NCI-H510A (cell line): ENCODE measurements around the gene MSRB3.
"Not testable (repeated sequence)": the region's sequence is repeated elsewhere in the genome, so short reads cannot be mapped to it uniquely, and the experiment has no call there.

Source experiments
- DNase-seq: peaks from one replicate; lab custom pipeline; 2025; lab: John Stamatoyannopoulos, UW

Gene MSRB3

GRCh38 chr12:65458718-65459117 lies 180.2 kb downstream of the MSRB3 start:
- no peak for DNase-seq

DNA sequence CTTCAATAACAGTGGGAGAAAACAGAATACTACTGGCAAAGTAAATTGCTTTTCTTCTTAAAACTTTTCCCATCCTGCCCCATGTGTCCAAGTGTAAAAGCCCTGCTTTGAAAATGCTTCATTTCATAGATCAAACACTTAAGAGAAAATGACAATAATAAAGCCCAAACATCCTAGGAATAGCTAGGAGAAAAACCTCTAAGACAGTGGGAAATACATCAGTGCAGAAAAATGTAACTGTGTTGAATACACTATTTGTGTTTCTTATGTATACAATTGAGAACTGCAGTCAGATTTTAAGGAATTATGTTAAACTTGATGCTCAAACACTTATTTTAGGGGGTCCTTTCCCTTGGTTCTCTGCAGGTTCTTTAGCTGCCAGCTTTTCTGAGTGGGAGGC lies 181.1 kb downstream of the MSRB3 start:
- no peak for DNase-seq

DNA sequence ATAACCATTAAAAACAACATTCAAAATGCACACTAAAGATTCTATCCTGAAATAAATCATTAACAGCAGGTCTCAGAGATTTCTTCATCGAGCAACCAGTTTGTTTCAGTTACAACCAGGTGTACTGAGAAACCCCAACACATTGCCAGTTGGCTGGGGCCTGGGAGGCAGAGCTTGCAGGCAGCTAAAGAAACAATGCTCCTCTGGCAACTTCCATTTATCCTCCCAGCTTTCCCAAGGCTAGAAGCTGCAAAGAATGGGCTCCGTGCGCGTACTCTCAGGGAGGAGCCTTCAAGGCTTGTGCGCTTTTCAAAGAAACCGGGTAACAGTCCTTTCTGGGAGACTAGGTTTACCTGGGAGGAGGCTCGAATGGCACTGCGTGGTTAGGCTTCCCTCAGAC lies 181.6 kb downstream of the MSRB3 start:
- DNase-seq = no peak

- no peak for DNase-seq
These were observed 182.5 kb downstream of the MSRB3 start for GRCh38 chr12:65461017-65461416.

DNA sequence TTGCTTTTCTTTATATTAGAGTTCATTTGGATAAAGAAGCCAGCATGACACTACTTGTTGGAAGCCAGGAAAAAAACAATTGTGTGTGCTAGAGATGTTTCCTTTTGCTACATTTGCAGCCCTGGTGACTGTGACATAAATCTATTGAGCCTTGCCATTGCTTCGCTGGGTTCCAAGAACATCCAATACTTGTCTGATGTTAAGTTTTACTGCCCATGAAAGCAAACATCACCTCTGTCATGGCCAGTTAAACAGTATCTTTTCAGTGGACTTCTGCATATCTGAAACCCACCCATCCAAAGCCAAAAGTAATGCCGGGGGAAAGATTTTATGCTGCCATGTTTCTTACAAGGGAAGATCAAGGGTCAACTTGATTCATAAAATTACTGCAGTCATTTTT lies 184.0 kb downstream of the MSRB3 start:
- no peak for DNase-seq

DNA sequence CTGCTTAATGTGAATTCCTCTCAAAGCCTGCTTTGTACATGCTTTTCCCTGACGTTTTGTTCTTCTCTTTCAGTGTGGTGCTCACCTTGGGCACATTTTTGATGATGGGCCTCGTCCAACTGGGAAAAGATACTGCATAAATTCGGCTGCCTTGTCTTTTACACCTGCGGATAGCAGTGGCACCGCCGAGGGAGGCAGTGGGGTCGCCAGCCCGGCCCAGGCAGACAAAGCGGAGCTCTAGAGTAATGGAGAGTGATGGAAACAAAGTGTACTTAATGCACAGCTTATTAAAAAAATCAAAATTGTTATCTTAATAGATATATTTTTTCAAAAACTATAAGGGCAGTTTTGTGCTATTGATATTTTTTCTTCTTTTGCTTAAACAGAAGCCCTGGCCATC lies 184.6 kb downstream of the MSRB3 start:
- no peak for DNase-seq

DNA sequence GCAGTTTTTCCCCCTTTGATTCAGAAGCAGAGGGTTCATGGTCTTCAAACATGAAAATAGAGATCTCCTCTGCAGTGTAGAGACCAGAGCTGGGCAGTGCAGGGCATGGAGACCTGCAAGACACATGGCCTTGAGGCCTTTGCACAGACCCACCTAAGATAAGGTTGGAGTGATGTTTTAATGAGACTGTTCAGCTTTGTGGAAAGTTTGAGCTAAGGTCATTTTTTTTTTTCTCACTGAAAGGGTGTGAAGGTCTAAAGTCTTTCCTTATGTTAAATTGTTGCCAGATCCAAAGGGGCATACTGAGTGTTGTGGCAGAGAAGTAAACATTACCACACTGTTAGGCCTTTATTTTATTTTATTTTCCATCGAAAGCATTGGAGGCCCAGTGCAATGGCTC lies 185.1 kb downstream of the MSRB3 start:
- DNase-seq = no peak

DNA sequence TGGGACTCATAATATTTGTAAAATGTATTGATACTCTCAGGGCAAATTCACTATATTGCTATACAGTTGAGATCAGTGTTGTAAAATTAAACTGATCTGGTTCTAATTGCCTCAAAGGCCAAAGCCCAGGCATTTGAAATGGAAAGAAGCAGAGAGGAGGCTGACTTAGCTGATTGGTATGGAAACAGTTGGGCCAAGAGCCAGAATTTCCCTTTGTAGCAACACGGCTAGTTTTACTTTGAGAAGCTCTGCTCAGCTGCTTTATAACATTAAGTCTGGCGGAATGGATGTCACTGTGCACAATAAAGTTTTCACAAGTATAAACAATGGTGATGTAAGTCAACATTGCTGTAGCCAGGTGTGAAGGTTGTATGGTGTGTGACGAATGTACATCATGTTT lies 186.4 kb downstream of the MSRB3 start:
- no peak for DNase-seq

- DNase-seq = no peak
These were observed 187.5 kb downstream of the MSRB3 start for GRCh38 chr12:65465766-65466547.

GRCh38 chr12:65466911-65467310 lies 188.4 kb downstream of the MSRB3 start:
- DNase-seq = no peak

GRCh38 chr12:65470256-65470655 lies 191.8 kb downstream of the MSRB3 start:
- no peak for DNase-seq

DNA sequence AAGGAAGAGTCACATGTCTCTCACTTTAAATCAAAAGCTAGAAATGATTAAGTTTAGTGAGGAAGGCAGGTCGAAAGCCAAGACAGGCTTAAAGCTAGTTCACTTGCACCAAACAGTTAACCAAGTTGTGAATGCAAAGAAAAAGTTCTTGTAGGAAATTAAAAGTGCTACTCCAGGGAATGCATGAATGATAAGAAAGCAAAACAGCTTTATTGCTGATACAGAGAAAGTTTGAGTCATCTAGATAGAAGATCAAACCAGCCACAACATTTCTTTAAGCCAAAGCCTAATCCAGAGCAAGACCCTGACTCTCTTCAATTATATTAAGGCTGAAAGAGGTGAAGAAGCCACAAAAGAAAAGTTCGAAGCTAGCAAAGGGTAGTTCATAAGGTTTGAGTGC lies 193.6 kb downstream of the MSRB3 start:
- DNase-seq = no peak

DNA sequence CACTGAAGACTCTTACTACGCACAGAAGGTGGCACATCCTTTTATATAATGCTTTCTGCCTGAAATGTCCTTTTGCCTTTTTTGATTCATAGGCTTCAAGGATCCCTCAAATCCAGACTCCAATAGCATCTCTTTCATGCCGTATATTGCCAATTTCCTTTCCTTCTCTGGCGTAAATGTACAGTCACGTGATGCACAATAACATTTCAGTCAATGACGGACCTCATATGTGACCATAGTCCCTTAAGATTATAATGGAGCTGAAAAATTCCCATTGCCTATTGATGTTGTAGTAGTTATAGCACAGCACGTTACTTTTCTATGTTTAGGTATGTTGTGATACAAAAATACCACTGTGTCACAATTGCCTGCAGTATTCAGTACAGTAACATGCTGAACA lies 196.3 kb downstream of the MSRB3 start:
- DNase-seq = no peak

GRCh38 chr12:65477721-65478120 lies 199.2 kb downstream of the MSRB3 start:
- no peak for DNase-seq

GRCh38 chr12:65483891-65484516 lies 205.5 kb downstream of the MSRB3 start:
- not testable (repeated sequence) for DNase-seq

DNA sequence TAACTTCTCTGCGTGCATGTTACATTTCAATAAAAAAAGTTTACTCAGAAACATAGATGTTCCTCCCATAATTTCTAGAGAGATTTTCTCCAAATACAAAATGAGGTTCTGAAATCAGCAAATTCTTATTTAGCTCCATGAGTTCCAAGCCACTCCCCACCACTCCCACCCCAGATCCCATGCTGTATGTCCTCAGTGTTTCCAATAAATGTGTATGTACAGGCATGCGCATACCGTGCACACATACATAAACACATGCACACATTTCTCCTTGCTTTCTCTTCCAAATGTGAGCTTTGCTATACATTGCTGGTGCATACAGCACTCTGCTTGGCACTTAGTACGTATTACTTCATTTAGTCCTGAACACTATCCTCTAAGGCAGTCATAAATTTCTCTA lies 209.7 kb downstream of the MSRB3 start:
- DNase-seq = no peak

- DNase-seq = no peak
These were observed 211.8 kb downstream of the MSRB3 start for GRCh38 chr12:65490250-65490649.

GRCh38 chr12:65492998-65493912 lies 214.8 kb downstream of the MSRB3 start:
- no peak for DNase-seq

DNA sequence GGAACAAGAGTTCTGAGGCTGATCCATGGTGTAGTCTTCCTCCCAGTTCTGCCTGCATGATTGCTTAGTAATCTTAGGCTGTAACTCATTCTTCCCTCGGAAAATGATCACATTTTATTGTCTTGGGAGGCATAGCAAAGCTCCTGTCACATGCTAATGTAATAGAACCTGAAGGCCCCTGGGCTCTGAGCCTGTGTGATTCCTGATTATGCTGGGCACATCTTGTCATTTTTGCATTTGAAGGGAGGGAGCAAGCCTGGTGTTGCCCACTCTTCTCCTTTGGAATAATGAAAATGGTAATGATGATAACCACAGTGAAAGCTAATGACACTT lies 215.4 kb downstream of the MSRB3 start:
- DNase-seq = no peak

DNA sequence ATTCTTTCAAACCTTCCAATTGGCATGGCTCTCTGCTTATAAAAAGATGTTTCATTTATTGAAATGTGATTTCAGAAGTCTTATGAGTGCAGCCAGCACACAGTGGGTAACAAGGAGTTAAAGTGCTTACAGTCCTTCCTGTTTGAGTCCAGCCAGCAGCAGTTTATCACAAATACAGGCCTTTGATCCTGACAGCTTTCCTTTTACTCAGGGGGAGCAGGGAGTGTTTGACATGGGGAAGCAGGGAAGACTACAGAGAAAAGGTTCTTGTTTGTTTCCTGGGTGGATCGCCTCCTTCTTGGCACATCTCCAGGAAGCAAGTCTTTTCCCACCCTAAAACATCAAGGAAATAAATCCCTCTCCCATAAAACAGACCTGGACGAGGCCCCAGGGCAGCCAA lies 216.1 kb downstream of the MSRB3 start:
- DNase-seq = no peak

GRCh38 chr12:65495233-65495632 lies 216.8 kb downstream of the MSRB3 start:
- no peak for DNase-seq

DNA sequence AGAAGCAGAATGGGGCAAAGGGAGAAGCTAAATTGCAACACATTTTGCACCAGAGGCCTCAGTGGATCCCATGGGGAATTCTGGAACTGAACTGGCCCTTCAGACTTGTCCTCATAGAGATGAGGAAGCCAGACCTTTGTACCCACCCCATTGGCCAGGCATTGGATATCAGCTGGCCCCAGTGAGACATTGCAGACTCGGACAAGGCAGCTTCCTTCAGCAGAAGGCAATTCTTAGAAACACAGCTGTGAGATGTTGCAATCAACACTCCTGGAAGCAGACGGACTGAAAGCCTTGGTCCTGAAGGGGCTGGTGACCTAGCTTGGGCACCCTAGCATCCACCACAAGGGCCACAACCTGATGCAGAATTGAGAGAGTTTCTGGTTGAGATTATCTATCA lies 218.1 kb downstream of the MSRB3 start:
- DNase-seq = no peak

DNA sequence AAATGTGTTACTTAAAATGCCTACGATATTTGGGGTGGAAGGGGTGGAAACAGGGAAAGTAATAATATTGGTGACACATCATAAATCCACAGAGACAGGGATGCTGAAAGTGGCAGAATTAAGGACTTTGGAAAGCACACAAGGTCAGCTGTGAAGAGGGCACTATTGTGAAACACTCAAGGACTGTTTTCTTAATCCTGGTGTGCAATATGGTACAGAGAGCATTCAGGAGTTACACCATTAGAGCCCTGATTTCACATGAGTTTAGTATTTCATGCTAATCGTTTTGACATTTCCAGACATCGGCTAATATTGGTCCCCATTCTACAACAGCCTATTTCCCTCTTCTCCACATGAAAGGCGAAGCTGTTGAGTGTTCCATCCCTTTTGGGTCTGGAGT lies 219.2 kb downstream of the MSRB3 start:
- no peak for DNase-seq
